HG03060 (cell line): ENCODE data around the gene AREL1.

Source experiments
- ATAC-seq: cut with Tn5 transposase; IDR thresholded peaks from one replicate; pipeline ENCODE4 v1.9.1; 2021; ENCODE audit warnings: low read depth, moderate number of reproducible peaks; ENCODE audit not compliant: unreplicated experiment

The AREL1 gene

DNA sequence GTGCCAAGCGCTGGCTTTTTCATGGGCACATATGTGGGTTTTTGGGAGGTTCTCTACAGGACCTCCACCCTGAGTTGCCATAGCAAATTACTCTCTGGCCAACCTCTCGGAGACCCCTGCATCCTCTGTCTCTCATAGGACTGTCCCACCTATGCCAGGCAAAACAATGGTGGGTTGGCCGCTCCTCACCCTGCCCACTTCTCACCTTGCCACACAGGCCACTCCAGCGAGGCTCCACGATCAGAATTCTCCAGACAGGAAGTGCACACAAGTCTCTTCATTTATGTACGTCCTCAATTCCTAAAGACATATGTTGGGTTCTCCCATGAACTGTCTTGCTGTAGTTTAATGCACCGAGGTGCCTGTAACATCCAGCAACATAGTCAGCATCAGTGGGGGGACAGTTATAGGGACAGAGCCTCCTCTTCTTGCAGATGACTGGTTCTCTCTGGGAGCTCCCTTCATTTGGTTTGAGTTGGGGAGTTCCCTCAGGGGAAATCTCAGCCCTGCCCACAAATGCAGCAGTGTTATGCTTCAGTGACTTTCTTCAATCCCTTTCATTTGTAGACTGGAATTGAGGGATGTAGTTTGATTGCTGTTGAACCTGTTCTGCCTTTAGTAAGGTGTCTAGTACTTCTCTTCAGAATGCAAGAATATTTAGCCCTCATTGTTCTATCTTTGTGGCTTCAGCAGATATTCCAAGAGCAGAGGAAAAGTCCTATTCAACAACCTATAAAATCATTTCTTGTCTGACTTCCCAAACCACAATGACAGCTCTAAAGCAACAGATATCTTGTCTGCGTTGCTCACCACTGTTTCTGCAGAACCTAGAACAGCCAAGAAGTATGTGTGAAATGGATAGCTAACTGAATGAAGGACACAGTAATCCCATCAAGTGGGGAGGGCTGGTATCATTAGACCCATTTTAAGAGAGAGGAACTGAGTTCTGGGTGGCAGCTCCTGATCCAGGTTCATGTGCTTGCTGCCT is 98.1 kb downstream of the AREL1 start:
- no peak for ATAC-seq

DNA sequence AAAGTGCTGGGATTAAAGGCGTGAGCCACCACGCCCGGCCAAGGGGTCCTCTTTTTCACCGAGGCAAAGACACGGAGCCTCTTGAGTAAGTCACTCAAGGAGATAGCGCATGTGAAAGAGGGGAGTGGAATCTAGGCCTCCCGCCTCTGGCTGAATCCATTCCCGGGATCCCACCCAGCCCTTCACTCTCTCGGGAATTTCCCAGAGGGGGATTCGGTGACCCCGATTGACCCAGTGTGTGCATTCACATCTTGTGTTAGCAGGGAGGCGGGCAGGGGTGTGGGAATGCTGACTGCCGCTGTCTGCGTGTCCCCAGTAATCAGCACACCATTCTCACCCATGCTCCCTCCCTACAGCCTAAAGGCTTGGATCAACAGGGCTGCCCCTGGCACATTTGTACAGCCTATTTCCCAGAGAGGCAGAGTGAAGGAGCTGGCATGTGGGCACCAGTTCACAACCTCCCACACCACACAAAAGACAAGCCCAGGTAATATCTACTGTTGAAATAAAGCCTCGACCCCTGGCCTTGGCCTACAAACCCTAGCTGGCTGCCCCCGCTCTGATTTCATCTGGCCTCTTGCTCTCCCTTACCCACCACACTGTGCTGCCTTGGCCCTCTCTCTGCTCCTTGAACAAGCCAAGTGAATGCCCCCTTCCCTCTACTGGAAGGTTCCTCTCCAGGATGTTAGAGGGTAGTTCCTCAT is 99.5 kb downstream of the AREL1 start:
- no peak for ATAC-seq

DNA sequence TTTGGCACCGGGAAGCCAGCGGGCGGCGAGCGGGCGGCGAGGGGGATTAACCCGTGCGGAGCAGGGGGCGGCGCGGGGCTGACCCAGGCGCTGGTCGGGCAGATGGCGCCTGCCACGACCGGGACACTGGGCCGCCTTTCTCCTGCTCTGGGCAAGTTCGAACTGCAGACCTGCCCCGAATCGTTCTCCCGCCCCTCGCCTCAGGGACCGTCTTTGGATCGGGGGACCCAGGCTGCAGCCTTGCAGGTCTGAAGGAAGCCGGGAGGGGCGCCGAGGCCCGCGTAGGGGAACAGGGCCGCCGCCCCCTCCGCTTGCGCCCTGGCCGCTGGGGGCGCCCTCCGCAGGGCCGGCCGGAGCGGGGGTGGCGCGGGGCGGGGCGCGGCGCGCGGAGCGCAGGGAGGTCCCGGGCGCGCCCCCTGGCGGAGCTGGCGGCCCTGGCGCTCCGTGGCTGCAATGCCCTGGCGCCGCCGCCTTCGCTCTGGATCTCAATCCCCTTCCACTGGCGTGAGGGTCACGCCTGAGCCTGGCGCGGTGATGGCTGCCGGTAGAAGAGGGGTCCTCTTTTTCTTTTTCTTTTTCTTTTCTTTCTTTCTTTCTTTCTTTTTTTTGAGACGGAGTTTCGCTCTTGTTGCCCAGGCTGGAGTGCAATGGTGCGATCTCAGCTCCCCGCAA is 100.4 kb downstream of the AREL1 start:
- no peak for ATAC-seq

DNA sequence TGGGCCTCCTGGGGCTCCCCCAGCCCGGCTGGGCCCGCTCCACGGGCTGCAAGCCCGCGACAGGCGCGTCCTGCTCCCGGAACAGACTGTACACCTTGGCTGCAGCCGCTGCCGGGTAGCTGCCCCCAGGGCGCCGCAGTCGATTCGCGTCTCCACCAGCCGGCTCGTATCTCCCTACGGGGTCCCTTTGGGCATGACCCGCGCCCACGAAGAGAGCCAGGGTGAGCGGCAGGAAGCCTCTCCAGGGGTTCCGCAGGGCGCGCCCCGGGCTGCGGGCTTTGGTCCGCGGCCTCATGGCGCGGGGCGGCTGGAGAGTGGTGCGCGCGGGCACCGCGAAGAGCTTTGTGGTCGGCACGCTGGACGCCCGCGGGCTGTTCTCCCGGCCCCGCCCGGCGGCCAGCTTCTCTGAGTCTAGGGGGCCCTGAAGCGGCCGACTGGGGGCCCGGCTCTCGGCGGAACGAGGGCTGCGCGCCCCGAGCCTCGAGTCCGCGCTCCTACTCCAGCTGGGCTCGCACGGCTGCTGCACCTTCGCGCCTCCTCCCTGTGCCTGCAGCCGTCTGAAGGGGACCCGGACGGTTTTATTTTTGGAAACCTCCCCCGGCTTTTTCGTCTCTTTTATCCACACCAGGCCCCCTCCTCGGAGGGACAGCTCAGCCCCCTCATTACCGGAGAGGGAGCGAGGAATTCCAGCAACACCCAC is 101.1 kb downstream of the AREL1 start, which contains the start of gene LTBP2:
LTBP2 (minus strand) TSS at position 588 of the 700 bp plus-strand sequence; CDS start at position 295, 293 bp downstream.
- no peak for ATAC-seq
